Breast epithelium (tissue), 4 donors: Measurements from ENCODE around the gene HMGCLL1. TPM values are rescaled to one million over a fixed set of nuclear protein-coding genes. Genes with fewer than 3 reads are reported as not detected.

Experiments used
- DNase-seq, 2 donors: peaks; one replicate each; pipeline ENCODE4 v3.0.0-alpha.2; 2019; ENCODE audit warnings: low spot score in 2 of 2
- H3K27ac ChIP-seq, 2 donors: fragments of 200-600 bp; sonication (generic) in 1 of 2; one replicate each; pipeline ENCODE4 v1.5.1; 2016 to 2019; ENCODE audit warnings: mild to moderate bottlenecking in 1 of 2
- H3K27me3 ChIP-seq, 2 donors: fragments of 200-600 bp; sonication (generic) in 1 of 2; one replicate each; pipeline versions ENCODE4 v1.5.1 to v1.6.0; 2017 to 2019; ENCODE audit warnings: control low read depth in 1 of 2, mild to moderate bottlenecking in 1 of 2
- H3K36me3 ChIP-seq: fragments of 200-600 bp; one replicate; pipeline ENCODE4 v1.5.1; 2019
- H3K4me1 ChIP-seq, 2 donors: fragments of 200-600 bp; sonication (generic); one replicate each; pipeline ENCODE4 v1.5.1; 2016 to 2019; ENCODE audit warnings: control low read depth in 1 of 2
- H3K4me3 ChIP-seq, 3 donors: fragments of 200-600 bp; sonication (generic); 1 replicate in 2 of 3; 2 replicates in 1 of 3; pipeline ENCODE4 v1.5.1; 2016 to 2019; ENCODE audit warnings: mild to moderate bottlenecking in 3 of 3, moderate library complexity in 2 of 3
- H3K9me3 ChIP-seq, 2 donors: fragments of 200-600 bp; sonication (generic) in 1 of 2; one replicate each; pipeline ENCODE4 v1.5.1; 2016 to 2019; ENCODE audit warnings: control low read depth in 1 of 2
- CTCF ChIP-seq, 3 donors: fragments of 450-650 bp; IDR thresholded peaks; one replicate each; pipeline ENCODE4 v1.5.1; 2016 to 2017; ENCODE audit warnings: antibody characterized with exemption in 3 of 3, mild to moderate bottlenecking in 3 of 3, moderate library complexity in 3 of 3
- POLR2A ChIP-seq: fragments of 450-650 bp; IDR thresholded peaks from one replicate; pipeline ENCODE4 v1.6.1; 2016; ENCODE audit warnings: antibody characterized with exemption, mild to moderate bottlenecking, moderate library complexity
- POLR2AphosphoS5 ChIP-seq, 3 donors: sonication (generic); formaldehyde crosslinking; IDR thresholded peaks; one replicate each; pipeline ENCODE4 v1.6.1; 2017; ENCODE audit warnings: antibody characterized with exemption in 3 of 3
- intact Hi-C: fragments of 100-400 bp; cut with DNase I; formaldehyde crosslinking; loops from one replicate; pipeline ENCODE4 v1.15.1; 2023; ENCODE audit warnings: low total_unique reads
- total RNA-seq, 3 donors: library from RNA; depleted of rRNA; stranded (reverse); fragments of >200 nt; gene quantifications; one replicate each; pipeline ENCODE4 v1.1.0, GENCODE V29; 2016

Gene HMGCLL1
- total RNA-seq, 3 donors from 2014 or later: 2.6 to 6.9 (median 3.7) TPM

- intact Hi-C loops: loop anchor here (10.0 kb wide), 1 partner anchor 1404 kb away; no protein-coding TSS in a partner anchor
- no peak for DNase-seq
- Histone ChIP-seq H3K27me3 (no peaks in the 10 kb centered on the region), H3K9me3 (no peaks in the 10 kb centered on the region), H3K36me3 (peaks cover 4% of the 10 kb centered on the region), H3K4me3 (no peak overlapping the region), H3K4me1 (no peaks in the 10 kb centered on the region), H3K27ac (no peak overlapping the region)
- TF ChIP-seq POLR2AphosphoS5 (IDR thresholded peaks at IDR 0.05) (no peak), CTCF (IDR thresholded peaks at IDR 0.05) (no peak), POLR2A (no peak)
Observed at GRCh38 chr6:55601120-55601519, 22.1 kb upstream of the HMGCLL1 start.

DNA sequence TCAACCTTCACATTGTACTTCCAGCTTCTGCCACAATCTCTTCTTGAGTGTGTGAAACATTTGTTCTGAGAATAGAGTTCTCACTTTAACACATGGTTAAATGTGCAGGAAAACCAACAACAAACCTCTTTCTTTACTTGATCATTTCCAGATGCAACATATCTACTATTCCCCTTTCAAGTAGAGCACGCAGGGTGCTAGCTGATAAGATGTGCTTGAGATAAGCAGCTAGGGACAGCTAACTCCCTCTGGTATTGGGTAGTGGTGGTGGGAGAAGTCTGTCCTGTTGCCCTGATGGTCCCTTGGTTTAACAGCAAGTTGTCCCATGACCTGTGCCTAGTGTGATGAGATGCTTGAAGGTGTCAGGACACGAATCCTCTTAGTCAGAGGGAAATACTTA lies 15.4 kb upstream of the HMGCLL1 start:
- no peaks in the 10 kb centered on the region for H3K9me3 ChIP-seq
- no peak overlapping the region for H3K27ac ChIP-seq
- no peak for DNase-seq
- intact Hi-C loops: no loop called here
- H3K4me1 ChIP-seq: no peaks in the 10 kb centered on the region
- peaks cover 4% of the 10 kb centered on the region for H3K36me3 ChIP-seq
- no peaks in the 10 kb centered on the region for H3K27me3 ChIP-seq
- no peak overlapping the region for H3K4me3 ChIP-seq
- TF ChIP-seq CTCF (IDR thresholded peaks at IDR 0.05) (no peak), POLR2AphosphoS5 (IDR thresholded peaks at IDR 0.05) (no peak), POLR2A (no peak)

GRCh38 chr6:55584654-55585354 lies 5.8 kb upstream of the HMGCLL1 start:
- intact Hi-C loops: loop anchor here (5.0 kb wide), 1 partner anchor 187 kb away; no protein-coding TSS in a partner anchor
- H3K4me1 ChIP-seq: peaks cover 0 to 4% of the 10 kb centered on the region in 2 donors
- H3K27me3 ChIP-seq: no peaks in the 10 kb centered on the region
- H3K4me3 ChIP-seq: no peak overlapping the region
- no peaks in the 10 kb centered on the region for H3K36me3 ChIP-seq
- no peaks in the 10 kb centered on the region for H3K9me3 ChIP-seq
- TF ChIP-seq POLR2AphosphoS5 (IDR thresholded peaks at IDR 0.05): no peak
- TF ChIP-seq CTCF (IDR thresholded peaks at IDR 0.05): no peak
- TF ChIP-seq POLR2A: no peak
- DNase-seq: no peak
- peak overlapping the region in 1 of 2 donors; percentile 16 for H3K27ac ChIP-seq

- intact Hi-C loops: no loop called here
- no peak for TF ChIP-seq POLR2A
- no peak for TF ChIP-seq CTCF (IDR thresholded peaks at IDR 0.05)
Observed at GRCh38 chr6:55576811-55577210, 2.2 kb downstream of the HMGCLL1 start.

GRCh38 chr6:55574556-55574955 lies 4.4 kb downstream of the HMGCLL1 start:
- H3K36me3 ChIP-seq: no peaks in the 10 kb centered on the region
- intact Hi-C loops: no loop called here
- no peak overlapping the region for H3K4me3 ChIP-seq
- TF ChIP-seq POLR2AphosphoS5 (IDR thresholded peaks at IDR 0.05): no peak
- peaks cover 0 to 8% of the 10 kb centered on the region in 2 donors for H3K9me3 ChIP-seq
- no peaks in the 10 kb centered on the region for H3K27me3 ChIP-seq
- no peaks in the 10 kb centered on the region for H3K4me1 ChIP-seq
- no peak overlapping the region for H3K27ac ChIP-seq
- DNase-seq: no peak

More at GRCh38 chr6:55576811-55577210, 2.2 kb downstream of the HMGCLL1 start:
- no peak overlapping the region for H3K27ac ChIP-seq
- no peak overlapping the region for H3K4me3 ChIP-seq
- peaks cover 0 to 8% of the 10 kb centered on the region in 2 donors for H3K9me3 ChIP-seq
- H3K27me3 ChIP-seq: no peaks in the 10 kb centered on the region
- no peaks in the 10 kb centered on the region for H3K4me1 ChIP-seq
- DNase-seq: no peak
- no peaks in the 10 kb centered on the region for H3K36me3 ChIP-seq
